B cell (primary cell): ENCODE measurements around the gene MTHFD2L.

Experiments
- EZH2 ChIP-seq: IDR thresholded peaks from 2 replicates; pipeline ENCODE4 v1.6.1; 2012; ENCODE audit warnings: borderline replicate concordance, low read depth, mild to moderate bottlenecking, moderate library complexity, low read length; ENCODE audit not compliant: insufficient read depth, poor library complexity, severe bottlenecking
- TF ChIP-seq, protein P1 (sequence below): fragments of 200-600 bp; IDR thresholded peaks from one replicate; pipeline ENCODE4 v1.8.0; 2022; ENCODE audit warnings: antibody characterized with exemption, mild to moderate bottlenecking

GRCh38 chr4:74146581-74147129, 11.3 kb upstream of the MTHFD2L start:
- TF ChIP-seq, protein P1, sequence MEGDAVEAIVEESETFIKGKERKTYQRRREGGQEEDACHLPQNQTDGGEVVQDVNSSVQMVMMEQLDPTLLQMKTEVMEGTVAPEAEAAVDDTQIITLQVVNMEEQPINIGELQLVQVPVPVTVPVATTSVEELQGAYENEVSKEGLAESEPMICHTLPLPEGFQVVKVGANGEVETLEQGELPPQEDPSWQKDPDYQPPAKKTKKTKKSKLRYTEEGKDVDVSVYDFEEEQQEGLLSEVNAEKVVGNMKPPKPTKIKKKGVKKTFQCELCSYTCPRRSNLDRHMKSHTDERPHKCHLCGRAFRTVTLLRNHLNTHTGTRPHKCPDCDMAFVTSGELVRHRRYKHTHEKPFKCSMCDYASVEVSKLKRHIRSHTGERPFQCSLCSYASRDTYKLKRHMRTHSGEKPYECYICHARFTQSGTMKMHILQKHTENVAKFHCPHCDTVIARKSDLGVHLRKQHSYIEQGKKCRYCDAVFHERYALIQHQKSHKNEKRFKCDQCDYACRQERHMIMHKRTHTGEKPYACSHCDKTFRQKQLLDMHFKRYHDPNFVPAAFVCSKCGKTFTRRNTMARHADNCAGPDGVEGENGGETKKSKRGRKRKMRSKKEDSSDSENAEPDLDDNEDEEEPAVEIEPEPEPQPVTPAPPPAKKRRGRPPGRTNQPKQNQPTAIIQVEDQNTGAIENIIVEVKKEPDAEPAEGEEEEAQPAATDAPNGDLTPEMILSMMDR = no peak
- TF ChIP-seq EZH2 = no peak
